ENCODE data around the gene OR13F1. TPM values are rescaled to one million over a fixed set of nuclear protein-coding genes. Genes with fewer than 3 reads are reported as not detected.

The OR13F1 gene
- total and polyA plus RNA-seq, 10 of the 15 experiments (the other 5 are each of a cell fraction or from before 2014, with no cell fraction given) = not detected

GRCh38 chr9:104482921-104483570, 21.0 kb upstream of the OR13F1 start (continued):
- TF ChIP-seq, protein P1, sequence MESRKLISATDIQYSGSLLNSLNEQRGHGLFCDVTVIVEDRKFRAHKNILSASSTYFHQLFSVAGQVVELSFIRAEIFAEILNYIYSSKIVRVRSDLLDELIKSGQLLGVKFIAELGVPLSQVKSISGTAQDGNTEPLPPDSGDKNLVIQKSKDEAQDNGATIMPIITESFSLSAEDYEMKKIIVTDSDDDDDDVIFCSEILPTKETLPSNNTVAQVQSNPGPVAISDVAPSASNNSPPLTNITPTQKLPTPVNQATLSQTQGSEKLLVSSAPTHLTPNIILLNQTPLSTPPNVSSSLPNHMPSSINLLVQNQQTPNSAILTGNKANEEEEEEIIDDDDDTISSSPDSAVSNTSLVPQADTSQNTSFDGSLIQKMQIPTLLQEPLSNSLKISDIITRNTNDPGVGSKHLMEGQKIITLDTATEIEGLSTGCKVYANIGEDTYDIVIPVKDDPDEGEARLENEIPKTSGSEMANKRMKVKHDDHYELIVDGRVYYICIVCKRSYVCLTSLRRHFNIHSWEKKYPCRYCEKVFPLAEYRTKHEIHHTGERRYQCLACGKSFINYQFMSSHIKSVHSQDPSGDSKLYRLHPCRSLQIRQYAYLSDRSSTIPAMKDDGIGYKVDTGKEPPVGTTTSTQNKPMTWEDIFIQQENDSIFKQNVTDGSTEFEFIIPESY (IDR thresholded peaks at IDR 0.05) = no peak
- TF ChIP-seq BRCA1 (IDR thresholded peaks at IDR 0.05; ENCODE audit: low read depth, low read length) (no peak), HDGF (IDR thresholded peaks at IDR 0.05) (no peak), ZZZ3 (IDR thresholded peaks at IDR 0.05; ENCODE audit: control insufficient read depth, insufficient read length, low read depth) (no peak), IKZF1 (conservative IDR thresholded peaks at IDR 0.05) (no peak), SUZ12 (IDR thresholded peaks at IDR 0.05; ENCODE audit: unreplicated experiment) (no peak), GABPA (IDR thresholded peaks at IDR 0.05; ENCODE audit: low read depth) (no peak), EP300 (IDR thresholded peaks at IDR 0.05; ENCODE audit: borderline replicate concordance in 1 of 2, control insufficient read depth in 1 of 2, low read depth in 2 of 2, low read length in 2 of 2) (no peak), CHD1 (IDR thresholded peaks at IDR 0.05; ENCODE audit: low read depth, low read length) (no peak), E2F4 (IDR thresholded peaks at IDR 0.05; ENCODE audit: low read depth, low read length) (no peak)

All from GM12878 (cell line).